ENCODE measurements around the gene TBC1D16. TPM values are rescaled to one million over a fixed set of nuclear protein-coding genes. Genes with fewer than 3 reads are reported as not detected.

The TBC1D16 gene
- total and polyA plus RNA-seq, 8 donors = 17.3 to 49.1 (median 31.3) TPM

GRCh38 chr17:79891113-79891730 is 144.4 kb downstream of the TBC1D16 start:
- H3K4me1 ChIP-seq = no peaks in the 10 kb centered on the region
- H3K4me3 ChIP-seq = no peak overlapping the region
- H3K9me3 ChIP-seq = no peaks in the 10 kb centered on the region
- H3K27me3 ChIP-seq = peaks cover 0 to 26% of the 10 kb centered on the region in 2 donors
- no peaks in the 10 kb centered on the region for H3K36me3 ChIP-seq
- intact Hi-C loops (cut with DNase I) = no loop called here
- DNase-seq = no peak
- no peak for TF ChIP-seq CTCF (IDR thresholded peaks at IDR 0.05)
- ATAC-seq = no peak
- H3K27ac ChIP-seq = no peak overlapping the region

GRCh38 chr17:79890706-79891105 is 145.0 kb downstream of the TBC1D16 start:
- Histone ChIP-seq H3K9me3 (no peaks in the 10 kb centered on the region), H3K27ac (no peak overlapping the region), H3K4me1 (no peaks in the 10 kb centered on the region), H3K36me3 (no peaks in the 10 kb centered on the region), H3K4me3 (no peak overlapping the region), H3K27me3 (peaks cover 0 to 26% of the 10 kb centered on the region in 2 donors)
- TF ChIP-seq CTCF (IDR thresholded peaks at IDR 0.05) = no peak
- DNase-seq = no peak
- intact Hi-C loops (cut with DNase I) = no loop called here
- ATAC-seq = no peak

- Histone ChIP-seq H3K27ac (no peak overlapping the region), H3K4me3 (no peak overlapping the region), H3K27me3 (peaks cover 0 to 35% of the 10 kb centered on the region in 2 donors), H3K36me3 (no peaks in the 10 kb centered on the region), H3K4me1 (no peaks in the 10 kb centered on the region), H3K9me3 (no peaks in the 10 kb centered on the region)
- DNase-seq = no peak
- ATAC-seq = no peak
- no peak for TF ChIP-seq CTCF (IDR thresholded peaks at IDR 0.05)
- intact Hi-C loops (cut with DNase I) = no loop called here
Observed at GRCh38 chr17:79888811-79889634, 146.6 kb downstream of the TBC1D16 start.

- no peak overlapping the region for H3K4me3 ChIP-seq
- no peaks in the 10 kb centered on the region for H3K36me3 ChIP-seq
- H3K27me3 ChIP-seq = peaks cover 0 to 35% of the 10 kb centered on the region in 2 donors
- H3K9me3 ChIP-seq = no peaks in the 10 kb centered on the region
- TF ChIP-seq CTCF (IDR thresholded peaks at IDR 0.05) = no peak
- intact Hi-C loops (cut with DNase I) = no loop called here
- no peaks in the 10 kb centered on the region for H3K4me1 ChIP-seq
- no peak for ATAC-seq
- DNase-seq = no peak
- no peak overlapping the region for H3K27ac ChIP-seq
Observed at GRCh38 chr17:79888009-79888540, 147.6 kb downstream of the TBC1D16 start.

- Histone ChIP-seq H3K27ac (no peak overlapping the region), H3K4me1 (no peaks in the 10 kb centered on the region), H3K9me3 (no peaks in the 10 kb centered on the region), H3K36me3 (no peaks in the 10 kb centered on the region), H3K4me3 (no peak overlapping the region), H3K27me3 (peaks cover 0 to 35% of the 10 kb centered on the region in 2 donors)
- intact Hi-C loops (cut with DNase I) = no loop called here
- no peak for ATAC-seq
- no peak for DNase-seq
- no peak for TF ChIP-seq CTCF (IDR thresholded peaks at IDR 0.05)
Observed at GRCh38 chr17:79887451-79887991, 148.2 kb downstream of the TBC1D16 start.
